Fibroblast of lung (primary cell): Measurements from ENCODE around the gene SH3BGRL2.

Experiments
- CTCF ChIP-seq, 2 donors: IDR thresholded peaks in 1 of 2; conservative IDR thresholded peaks in 1 of 2; 1 replicate in 1 of 2; 2 replicates in 1 of 2; pipeline ENCODE4 v1.5.1; 2011 to 2012; ENCODE audit warnings: low read length in 2 of 2, control low read depth in 1 of 2, inconsistent platforms in 1 of 2, low read depth in 1 of 2, mild to moderate bottlenecking in 1 of 2
- EZH2 ChIP-seq: IDR thresholded peaks from 2 replicates; pipeline ENCODE4 v1.5.1; 2012; ENCODE audit warnings: low read length, control low read depth, mild to moderate bottlenecking; ENCODE audit errors: missing control alignments

- TF ChIP-seq CTCF (conservative IDR thresholded peaks at IDR 0.05 in 1 of 2, IDR thresholded peaks at IDR 0.05 in 1 of 2; ENCODE audit: low read depth in 1 of 2, low read length in 2 of 2) (no peak), EZH2 (no peak)
Observed at GRCh38 chr6:79621579-79621978, 9.6 kb upstream of the SH3BGRL2 start.
